Measurements from ENCODE around the gene PDGFRB. TPM values are rescaled to one million over a fixed set of nuclear protein-coding genes. Genes with fewer than 3 reads are reported as not detected.

PDGFRB gene
- 1.2 and 2.3 TPM in 2 replicates for total RNA-seq
- long read RNA-seq, result 0 reads

DNA sequence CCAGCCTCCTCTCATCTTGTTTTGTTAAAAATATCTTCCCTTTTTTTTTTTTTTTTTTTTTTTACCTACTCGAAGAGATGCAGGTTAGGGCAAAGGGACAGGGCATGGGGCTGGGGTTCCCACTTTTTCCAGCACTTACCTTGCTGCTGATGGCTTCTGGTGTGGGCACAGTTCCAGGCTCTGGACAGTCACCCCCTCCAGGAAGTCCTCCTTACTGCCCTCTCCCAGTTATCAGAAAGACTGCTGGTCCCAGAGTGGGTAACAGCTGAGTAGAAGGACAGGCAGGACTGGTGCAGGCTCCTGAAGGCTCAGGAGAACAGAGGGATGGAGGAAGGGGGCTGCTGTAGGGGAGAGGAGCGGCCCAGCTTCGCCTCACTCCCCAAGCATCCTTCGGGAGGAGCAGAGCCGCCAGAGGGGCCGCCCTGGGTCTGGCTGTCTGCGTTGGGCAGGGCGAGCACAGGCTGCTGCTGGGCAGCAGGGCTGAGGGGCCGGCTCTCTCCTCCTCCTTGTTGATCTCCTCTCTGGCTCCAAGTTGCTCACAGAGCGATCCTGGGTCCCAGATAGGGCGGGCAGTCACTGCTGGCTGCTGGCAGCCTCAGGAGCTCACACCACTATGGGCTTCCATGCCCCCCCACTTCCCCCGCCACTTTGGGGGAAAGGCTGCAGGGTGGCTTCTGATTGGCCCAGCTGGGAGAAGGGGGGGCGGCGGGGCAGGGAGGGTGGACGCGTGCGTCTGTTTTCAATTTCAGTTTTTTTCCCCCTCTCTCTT, at the start of gene PDGFRB:
Gene PDGFRB (minus strand): TSS at position 588 of the 769 bp plus-strand sequence. CDS start 18,798 bp downstream, outside the sequence.
- TF ChIP-seq, protein P1, sequence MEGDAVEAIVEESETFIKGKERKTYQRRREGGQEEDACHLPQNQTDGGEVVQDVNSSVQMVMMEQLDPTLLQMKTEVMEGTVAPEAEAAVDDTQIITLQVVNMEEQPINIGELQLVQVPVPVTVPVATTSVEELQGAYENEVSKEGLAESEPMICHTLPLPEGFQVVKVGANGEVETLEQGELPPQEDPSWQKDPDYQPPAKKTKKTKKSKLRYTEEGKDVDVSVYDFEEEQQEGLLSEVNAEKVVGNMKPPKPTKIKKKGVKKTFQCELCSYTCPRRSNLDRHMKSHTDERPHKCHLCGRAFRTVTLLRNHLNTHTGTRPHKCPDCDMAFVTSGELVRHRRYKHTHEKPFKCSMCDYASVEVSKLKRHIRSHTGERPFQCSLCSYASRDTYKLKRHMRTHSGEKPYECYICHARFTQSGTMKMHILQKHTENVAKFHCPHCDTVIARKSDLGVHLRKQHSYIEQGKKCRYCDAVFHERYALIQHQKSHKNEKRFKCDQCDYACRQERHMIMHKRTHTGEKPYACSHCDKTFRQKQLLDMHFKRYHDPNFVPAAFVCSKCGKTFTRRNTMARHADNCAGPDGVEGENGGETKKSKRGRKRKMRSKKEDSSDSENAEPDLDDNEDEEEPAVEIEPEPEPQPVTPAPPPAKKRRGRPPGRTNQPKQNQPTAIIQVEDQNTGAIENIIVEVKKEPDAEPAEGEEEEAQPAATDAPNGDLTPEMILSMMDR (IDR thresholded peaks at IDR 0.05; ENCODE audit: unreplicated experiment), result no peak
- H3K4me1 Mint-ChIP-seq (ENCODE audit: low read depth), result peaks cover 3% of the 10 kb centered on the region

DNA sequence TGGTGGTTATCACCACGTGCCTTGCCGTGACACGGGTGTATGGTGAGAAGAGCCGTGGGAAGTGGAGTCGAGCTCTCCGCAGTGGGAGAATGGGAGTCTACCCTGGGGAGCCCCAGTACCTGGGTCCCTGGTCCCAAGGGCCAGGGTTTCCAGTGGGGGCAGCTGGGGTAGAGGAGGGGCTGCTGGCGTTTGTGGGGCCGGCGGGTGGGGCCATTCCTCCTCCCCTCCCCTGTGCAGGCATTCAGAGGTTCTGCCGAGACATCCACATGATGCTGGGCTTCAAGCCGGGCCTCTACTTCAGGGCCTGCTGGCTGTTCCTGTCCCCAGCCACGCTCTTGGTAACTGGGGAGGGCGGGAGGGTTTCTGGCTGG, 48.9 kb upstream of the PDGFRB start:
- Mint-ChIP-seq H3K4me3 (ENCODE audit: low read depth) (no peak overlapping the region), H3K4me1 (ENCODE audit: low read depth) (no peaks in the 10 kb centered on the region)

More for the DNA sequence above, at the start of gene PDGFRB:
- H3K4me3 Mint-ChIP-seq (ENCODE audit: low read depth), result no peak within 1 kb of the TSS
- H3K27me3 Mint-ChIP-seq, result peaks cover 33% of the 10 kb centered on the region
- DNase-seq (ENCODE audit: low spot score, unreplicated experiment), result no peak
- H3K27ac Mint-ChIP-seq, result no peak within 1 kb of the TSS
- no peaks in the 10 kb centered on the region for H3K36me3 Mint-ChIP-seq (ENCODE audit: insufficient read depth)
- H3K9me3 Mint-ChIP-seq (ENCODE audit: low read depth), result no peaks in the 10 kb centered on the region

DNA sequence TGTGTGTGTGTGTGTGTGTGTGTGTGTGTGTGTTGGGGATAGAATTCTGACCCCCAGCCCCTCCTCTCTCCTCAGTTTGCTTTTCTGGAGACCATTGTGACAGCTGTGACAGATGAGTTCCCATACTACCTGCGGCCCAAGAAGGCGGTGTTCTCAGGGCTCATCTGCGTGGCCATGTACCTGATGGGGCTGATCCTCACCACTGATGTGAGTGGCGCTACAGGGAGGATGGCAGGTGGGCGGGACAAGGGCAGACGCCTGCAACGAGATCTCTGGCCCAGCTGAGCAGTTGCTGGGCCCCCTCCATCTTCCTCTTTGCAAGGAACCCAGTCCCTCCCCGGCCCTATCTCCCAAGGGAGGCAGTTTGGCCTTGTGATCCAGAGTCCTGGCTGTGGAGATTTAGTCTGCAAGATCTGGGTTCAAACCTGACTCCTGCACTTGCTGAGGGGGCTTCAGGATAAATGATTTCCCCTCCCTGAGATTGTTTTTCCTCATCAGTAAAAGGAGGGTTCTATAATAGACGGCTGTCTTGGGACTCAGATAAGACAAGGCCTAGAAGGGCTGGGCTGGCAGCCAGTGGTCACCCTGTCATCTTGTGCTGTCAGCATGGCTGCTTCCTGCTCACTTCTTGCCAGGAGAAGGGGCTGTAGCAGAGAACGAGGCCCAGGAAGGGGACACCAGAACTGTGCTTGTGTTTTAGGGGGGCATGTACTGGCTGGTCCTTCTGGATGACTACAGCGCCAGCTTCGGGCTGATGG, 48.4 kb upstream of the PDGFRB start:
- Mint-ChIP-seq H3K9me3 (ENCODE audit: low read depth) (no peaks in the 10 kb centered on the region), H3K27me3 (peaks cover 25% of the 10 kb centered on the region), H3K4me3 (ENCODE audit: low read depth) (no peak overlapping the region), H3K4me1 (ENCODE audit: low read depth) (no peaks in the 10 kb centered on the region), H3K27ac (peak overlapping the region; percentile 39), H3K36me3 (ENCODE audit: insufficient read depth) (no peaks in the 10 kb centered on the region)
- DNase-seq (ENCODE audit: low spot score, unreplicated experiment), result no peak
- TF ChIP-seq, protein P1 (IDR thresholded peaks at IDR 0.05; ENCODE audit: unreplicated experiment), result no peak

More for the DNA sequence above, 48.9 kb upstream of the PDGFRB start:
- TF ChIP-seq, protein P1 (IDR thresholded peaks at IDR 0.05; ENCODE audit: unreplicated experiment), result no peak
- H3K9me3 Mint-ChIP-seq (ENCODE audit: low read depth), result no peaks in the 10 kb centered on the region
- H3K36me3 Mint-ChIP-seq (ENCODE audit: insufficient read depth), result no peaks in the 10 kb centered on the region
- peaks cover 19% of the 10 kb centered on the region for H3K27me3 Mint-ChIP-seq
- DNase-seq (ENCODE audit: low spot score, unreplicated experiment), result no peak
- peak overlapping the region; percentile 39 for H3K27ac Mint-ChIP-seq

DNA sequence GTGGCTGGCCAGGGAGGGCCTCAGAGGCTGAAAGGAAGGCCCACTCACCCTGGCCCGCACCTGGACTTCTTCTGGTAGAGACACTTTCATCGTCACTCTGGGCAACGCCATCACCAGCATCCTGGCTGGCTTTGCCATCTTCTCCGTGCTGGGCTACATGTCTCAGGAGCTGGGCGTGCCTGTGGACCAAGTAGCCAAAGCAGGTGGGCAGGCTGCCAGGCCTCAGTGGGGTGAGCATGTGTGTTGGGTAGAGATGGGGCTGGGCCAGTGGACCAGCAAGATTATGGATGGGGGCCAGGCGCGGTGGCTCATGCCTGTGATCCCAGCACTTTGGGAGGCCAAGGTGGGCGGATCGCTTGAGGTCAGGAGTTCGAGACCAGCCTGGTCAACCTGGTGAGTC, 46.9 kb upstream of the PDGFRB start:
- peaks cover 29% of the 10 kb centered on the region for H3K27me3 Mint-ChIP-seq
- no peaks in the 10 kb centered on the region for H3K36me3 Mint-ChIP-seq (ENCODE audit: insufficient read depth)
- TF ChIP-seq, protein P1 (IDR thresholded peaks at IDR 0.05; ENCODE audit: unreplicated experiment), result no peak
- no peak for DNase-seq (ENCODE audit: low spot score, unreplicated experiment)
- no peaks in the 10 kb centered on the region for H3K4me1 Mint-ChIP-seq (ENCODE audit: low read depth)
- H3K4me3 Mint-ChIP-seq (ENCODE audit: low read depth), result no peak overlapping the region
- H3K9me3 Mint-ChIP-seq (ENCODE audit: low read depth), result no peaks in the 10 kb centered on the region
- no peak overlapping the region for H3K27ac Mint-ChIP-seq

DNA sequence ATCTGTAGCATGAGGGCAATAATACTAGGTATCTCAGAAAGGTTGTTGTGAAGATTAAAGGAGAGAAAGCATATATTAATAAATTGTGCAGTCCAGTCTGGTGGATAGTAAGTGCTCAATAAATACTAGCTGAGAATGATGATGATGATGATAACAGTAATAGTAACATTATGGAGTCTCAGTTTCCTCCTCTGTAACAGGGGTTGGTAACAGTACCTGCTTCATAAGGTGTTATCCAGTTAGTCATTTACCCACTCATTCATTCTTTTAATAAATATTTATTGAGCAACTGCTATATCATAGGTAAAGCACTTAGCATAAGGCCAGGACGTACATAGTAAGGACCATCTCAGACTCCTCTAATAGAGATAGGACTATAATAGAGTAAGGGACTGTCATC, 41.8 kb upstream of the PDGFRB start:
- DNase-seq (ENCODE audit: low spot score, unreplicated experiment), result no peak
- Mint-ChIP-seq H3K27ac (no peak overlapping the region), H3K27me3 (peaks cover 55% of the 10 kb centered on the region), H3K36me3 (ENCODE audit: insufficient read depth) (no peaks in the 10 kb centered on the region), H3K9me3 (ENCODE audit: low read depth) (no peaks in the 10 kb centered on the region), H3K4me1 (ENCODE audit: low read depth) (peaks cover 1% of the 10 kb centered on the region), H3K4me3 (ENCODE audit: low read depth) (no peak overlapping the region)
- TF ChIP-seq, protein P1 (IDR thresholded peaks at IDR 0.05; ENCODE audit: unreplicated experiment), result no peak

Data from progenitor cell of endocrine pancreas (in vitro differentiated cells).